A549 (cell line): ENCODE data around the gene TMEM116.

Source experiments
- CTCF ChIP-seq: fragments of >200 bp; sonication (Bioruptor Twin); formaldehyde crosslinking; IDR thresholded peaks from 3 replicates; pipeline ENCODE4 v1.5.1; 2016
- ELK1 ChIP-seq: fragments of 150-350 bp; IDR thresholded peaks from 2 replicates; pipeline ENCODE4 v1.6.1; 2014; ENCODE audit warnings: low read depth, mild to moderate bottlenecking, low read length
- EP300 ChIP-seq, 2 experiments: fragments of >200 bp; sonication (Bioruptor Twin); formaldehyde crosslinking; IDR thresholded peaks; 2 replicates in 1 of 2; 3 replicates in 1 of 2; pipeline ENCODE4 v1.6.1; 2016 to 2017
- ESRRA ChIP-seq: fragments of 150-350 bp; IDR thresholded peaks from 2 replicates; pipeline ENCODE4 v1.6.1; 2014; ENCODE audit warnings: mild to moderate bottlenecking, low read length, borderline replicate concordance
- POLR2A ChIP-seq: IDR thresholded peaks from 2 replicates; pipeline ENCODE4 v1.6.1; 2012; ENCODE audit warnings: mild to moderate bottlenecking, low read length
- SMC3 ChIP-seq: fragments of >200 bp; sonication (Bioruptor Twin); formaldehyde crosslinking; IDR thresholded peaks from 3 replicates; pipeline ENCODE4 v1.6.1; 2018; ENCODE audit warnings: inconsistent platforms

GRCh38 chr12:111980598-111980997 is 32.4 kb downstream of the TMEM116 start:
- TF ChIP-seq CTCF (no peak), SMC3 (no peak), POLR2A (no peak), ESRRA (no peak), EP300 (IDR thresholded peaks at IDR 0.05) (no peak), ELK1 (no peak)
